GM13976 (cell line): Measurements from ENCODE around the gene ARAP2.
A peak's percentile ranks its signal among the peaks of the same experiment; 100 is the strongest.

Experiments
- DNase-seq: peaks from one replicate; pipeline ENCODE4 v3.0.0; 2012; ENCODE audit warnings: low spot score
- in situ Hi-C: fragments of 300-500 bp; cut with MboI; formaldehyde crosslinking; loops from one replicate; pipeline ENCODE4 v1.12.0; 2022; ENCODE audit warnings: low sequenced_read_pairs, mixed read lengths, inconsistent platforms; ENCODE audit not compliant: unreplicated experiment
- TF ChIP-seq, protein P1 (sequence below): IDR thresholded peaks from 2 replicates; pipeline ENCODE4 v1.5.1; 2012; ENCODE audit warnings: borderline replicate concordance, mild to moderate bottlenecking; ENCODE audit not compliant: insufficient read depth; ENCODE audit errors: extremely low read depth, missing control alignments, control extremely low read depth

ARAP2 gene

DNA sequence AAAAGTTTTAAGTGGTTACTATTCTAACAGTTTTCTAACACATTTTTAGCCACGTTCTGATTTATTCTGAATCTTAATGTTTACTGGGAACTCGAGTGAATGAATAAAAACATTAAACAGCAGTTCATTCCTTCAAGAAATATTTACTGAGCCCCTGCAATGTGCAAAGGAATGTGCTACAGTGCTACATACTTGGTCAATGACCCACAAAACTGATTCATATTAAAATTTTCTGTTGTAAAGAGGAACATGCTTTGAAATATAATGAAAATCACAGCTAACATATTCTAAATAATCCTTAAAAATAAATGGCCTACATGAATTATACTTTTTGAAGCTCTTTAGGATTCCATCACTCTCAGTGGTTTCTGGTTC lies 78.7 kb downstream of the ARAP2 start:
- no peak for DNase-seq
- in situ Hi-C loops, result no loop called here
- TF ChIP-seq, protein P1, sequence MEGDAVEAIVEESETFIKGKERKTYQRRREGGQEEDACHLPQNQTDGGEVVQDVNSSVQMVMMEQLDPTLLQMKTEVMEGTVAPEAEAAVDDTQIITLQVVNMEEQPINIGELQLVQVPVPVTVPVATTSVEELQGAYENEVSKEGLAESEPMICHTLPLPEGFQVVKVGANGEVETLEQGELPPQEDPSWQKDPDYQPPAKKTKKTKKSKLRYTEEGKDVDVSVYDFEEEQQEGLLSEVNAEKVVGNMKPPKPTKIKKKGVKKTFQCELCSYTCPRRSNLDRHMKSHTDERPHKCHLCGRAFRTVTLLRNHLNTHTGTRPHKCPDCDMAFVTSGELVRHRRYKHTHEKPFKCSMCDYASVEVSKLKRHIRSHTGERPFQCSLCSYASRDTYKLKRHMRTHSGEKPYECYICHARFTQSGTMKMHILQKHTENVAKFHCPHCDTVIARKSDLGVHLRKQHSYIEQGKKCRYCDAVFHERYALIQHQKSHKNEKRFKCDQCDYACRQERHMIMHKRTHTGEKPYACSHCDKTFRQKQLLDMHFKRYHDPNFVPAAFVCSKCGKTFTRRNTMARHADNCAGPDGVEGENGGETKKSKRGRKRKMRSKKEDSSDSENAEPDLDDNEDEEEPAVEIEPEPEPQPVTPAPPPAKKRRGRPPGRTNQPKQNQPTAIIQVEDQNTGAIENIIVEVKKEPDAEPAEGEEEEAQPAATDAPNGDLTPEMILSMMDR, result no peak

DNA sequence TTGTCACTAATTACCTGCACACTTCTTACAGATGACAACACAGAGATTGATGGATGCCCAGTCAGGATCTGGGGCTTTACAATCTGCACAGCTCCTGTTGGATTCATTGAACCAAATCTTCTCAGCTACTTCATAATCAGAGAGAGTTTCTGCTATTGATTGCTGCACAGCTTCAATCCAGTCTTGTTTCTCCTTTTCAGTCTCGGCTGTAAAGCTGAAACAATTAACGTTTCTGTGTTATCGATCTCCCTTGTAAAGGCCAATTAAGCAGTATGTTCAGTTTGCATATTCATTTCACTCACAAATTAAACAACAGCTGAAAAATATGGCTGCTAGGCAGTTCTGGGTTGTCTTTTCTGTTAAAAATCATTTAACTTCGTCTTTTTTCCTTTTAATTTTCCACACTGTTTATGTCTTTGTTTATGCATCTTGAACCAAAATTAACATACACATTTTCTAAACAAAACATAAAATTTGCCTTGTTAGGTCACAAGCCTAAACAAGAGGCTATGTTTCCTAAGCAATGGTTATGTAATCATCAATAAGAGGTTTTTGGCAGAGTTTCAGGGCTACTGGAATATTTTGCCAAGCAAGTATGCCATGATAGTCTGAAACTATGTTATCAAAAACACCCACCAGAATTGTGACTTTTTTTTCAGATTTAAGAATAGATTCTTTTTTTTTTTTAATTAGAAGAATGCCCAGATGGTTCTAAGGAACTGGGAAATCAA lies 79.2 kb downstream of the ARAP2 start:
- in situ Hi-C loops, result no loop called here
- TF ChIP-seq, protein P1, result no peak
- no peak for DNase-seq

DNA sequence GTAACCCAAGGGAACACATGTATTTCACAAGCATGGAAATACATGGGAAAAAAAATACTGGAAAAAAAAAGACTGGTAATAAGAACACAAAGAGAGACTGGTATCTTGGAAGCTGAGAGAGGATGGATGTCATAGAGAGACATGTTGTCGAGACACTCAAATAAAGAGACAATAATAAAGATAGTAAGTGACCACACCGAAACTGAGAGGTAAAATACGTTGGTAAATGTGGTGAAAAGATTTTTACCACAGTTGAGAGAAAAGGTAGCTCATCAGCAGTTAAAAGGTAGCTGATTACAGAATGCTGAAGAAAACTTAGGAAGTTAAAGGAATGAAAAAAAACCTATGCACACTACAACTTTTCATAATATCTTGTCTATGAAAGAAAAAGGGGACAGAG lies 81.1 kb downstream of the ARAP2 start:
- in situ Hi-C loops, result no loop called here
- TF ChIP-seq, protein P1, result no peak
- DNase-seq, result peak; percentile 10

DNA sequence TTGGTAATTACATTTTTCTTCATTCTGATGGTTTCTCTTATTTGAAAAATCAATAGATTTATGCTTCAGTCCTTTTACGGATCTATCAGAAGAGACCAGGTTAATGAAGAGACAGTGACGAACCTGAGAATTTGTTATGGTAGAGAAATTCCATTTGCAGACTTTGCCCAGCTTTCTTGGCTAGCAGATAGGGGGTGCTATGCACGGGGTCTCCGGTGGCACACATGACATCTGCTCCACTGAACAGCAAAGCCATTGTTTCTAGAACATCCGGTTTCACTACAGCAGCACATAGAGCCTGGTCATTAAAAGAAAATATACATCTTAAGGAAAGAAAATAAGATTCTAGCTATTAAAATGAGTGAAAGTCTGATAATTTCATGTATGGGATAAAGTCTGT lies 85.1 kb downstream of the ARAP2 start:
- in situ Hi-C loops, result no loop called here
- TF ChIP-seq, protein P1, result no peak
- no peak for DNase-seq

DNA sequence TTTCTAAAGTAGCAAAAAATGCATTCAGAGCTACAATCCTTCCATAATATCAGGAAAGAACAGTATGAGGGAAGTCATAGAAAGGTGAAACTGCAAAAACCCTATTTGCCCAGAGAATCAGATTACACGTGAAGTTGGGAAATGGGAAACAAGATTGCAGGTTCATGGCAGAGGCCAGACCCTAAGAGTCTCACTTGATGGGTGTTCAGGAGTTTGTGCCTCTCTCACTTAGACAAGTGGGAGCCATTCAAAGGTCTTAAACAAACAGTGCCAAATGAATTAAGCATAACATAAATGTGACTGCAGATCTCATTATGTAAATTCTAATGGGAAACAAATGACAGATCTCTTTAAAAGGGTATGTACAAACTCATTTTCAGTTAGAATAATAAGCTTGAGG lies 91.6 kb downstream of the ARAP2 start:
- TF ChIP-seq, protein P1, result no peak
- in situ Hi-C loops, result no loop called here
- no peak for DNase-seq

DNA sequence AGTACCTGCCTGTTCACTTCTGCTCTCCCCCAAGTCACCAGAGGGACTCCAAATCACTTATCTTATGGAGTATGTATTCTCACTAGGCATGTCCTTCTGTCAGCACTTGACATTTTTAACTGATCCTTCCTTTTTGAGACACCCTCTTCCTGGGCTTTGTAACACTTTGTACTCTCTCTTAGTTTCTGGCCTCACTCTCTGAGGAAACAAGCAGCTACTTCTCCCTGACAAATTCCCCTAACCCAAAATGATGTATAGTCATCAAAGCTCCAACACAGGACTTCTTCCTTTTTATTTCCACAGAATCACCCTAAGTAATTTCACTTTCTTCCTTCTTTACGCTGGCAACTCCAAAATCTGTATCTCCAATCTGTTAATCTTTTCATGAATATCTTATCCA lies 101.8 kb downstream of the ARAP2 start:
- in situ Hi-C loops, result no loop called here
- TF ChIP-seq, protein P1, result no peak
- DNase-seq, result no peak
